CD4-positive, CD25-positive, alpha-beta regulatory T cell (primary cell): ENCODE measurements around the gene RAX2. TPM values are rescaled to one million over a fixed set of nuclear protein-coding genes. Genes with fewer than 3 reads are reported as not detected.
"Not testable (repeated sequence)": the region's sequence is repeated elsewhere in the genome, so short reads cannot be mapped to it uniquely, and the experiment has no call there.

ENCODE experiments used
- ATAC-seq, 2 donors: fragments of 150-1000 bp; cut with Tn5 transposase; one replicate each; pipeline ENCODE4 v1.10.0; 2021; ENCODE audit warnings: low read depth in 2 of 2, moderate number of reproducible peaks in 2 of 2, moderate library complexity in 1 of 2
- DNase-seq, 3 donors: peaks; one replicate each; pipeline versions ENCODE4 v3.0.0 to v3.0.0-alpha.2; 2012 to 2022; ENCODE audit warnings: mixed read lengths in 1 of 3
- H3K27ac ChIP-seq: one replicate; pipeline ENCODE4 v1.7.0; 2013; ENCODE audit warnings: mild to moderate bottlenecking, low read length; ENCODE audit not compliant: insufficient read depth, poor library complexity, severe bottlenecking
- H3K27me3 ChIP-seq: one replicate; pipeline ENCODE4 v1.7.0; 2013; ENCODE audit warnings: low read length; ENCODE audit not compliant: control insufficient read depth, insufficient read depth
- H3K36me3 ChIP-seq: one replicate; pipeline ENCODE4 v1.7.0; 2013; ENCODE audit warnings: mild to moderate bottlenecking, low read length, moderate library complexity; ENCODE audit not compliant: control insufficient read depth, insufficient read depth
- H3K4me1 ChIP-seq: 2 replicates; pipeline ENCODE4 v1.7.0; 2013; ENCODE audit warnings: mild to moderate bottlenecking, low read length; ENCODE audit not compliant: insufficient read depth, control insufficient read depth, poor library complexity, severe bottlenecking
- H3K4me3 ChIP-seq: one replicate; pipeline ENCODE4 v1.7.0; 2013; ENCODE audit warnings: low read depth, mild to moderate bottlenecking, low read length, moderate library complexity
- H3K9me3 ChIP-seq, 2 experiments: 1 replicate in 1 of 2; 2 replicates in 1 of 2; pipeline ENCODE4 v1.7.0; 2013; ENCODE audit warnings: low read length in 2 of 2, mild to moderate bottlenecking in 1 of 2, moderate library complexity in 1 of 2; ENCODE audit not compliant: control insufficient read depth in 2 of 2
- H3K27ac Mint-ChIP-seq, 3 donors: one replicate each; pipeline ENCODE4 v1.8.0; 2020 to 2022; ENCODE audit warnings: mild to moderate bottlenecking in 3 of 3, mixed read lengths in 3 of 3, moderate library complexity in 2 of 3
- H3K27me3 Mint-ChIP-seq: one replicate; pipeline ENCODE4 v1.8.0; 2022; ENCODE audit warnings: mild to moderate bottlenecking, mixed read lengths
- H3K36me3 Mint-ChIP-seq: one replicate; pipeline ENCODE4 v1.8.0; 2020; ENCODE audit warnings: mixed read lengths
- H3K4me1 Mint-ChIP-seq, 4 donors: one replicate each; pipeline ENCODE4 v1.8.0; 2020 to 2022; ENCODE audit warnings: mixed read lengths in 4 of 4, mild to moderate bottlenecking in 1 of 4
- H3K4me3 Mint-ChIP-seq, 4 donors: one replicate each; pipeline ENCODE4 v1.8.0; 2020 to 2022; ENCODE audit warnings: mild to moderate bottlenecking in 4 of 4, mixed read lengths in 4 of 4, moderate library complexity in 3 of 4
- H3K9me3 Mint-ChIP-seq, 7 donors: one replicate each; pipeline ENCODE4 v1.8.0; 2020 to 2022; ENCODE audit warnings: mixed read lengths in 7 of 7, mild to moderate bottlenecking in 3 of 7, moderate library complexity in 2 of 7
- polyA plus RNA-seq, 4 donors: library from polyadenylated mRNA; unstranded; fragments of 300-500 nt; fragmentation: Illumina TruSeq; gene quantifications; one replicate each; pipeline ENCODE4 v1.2.3, GENCODE V29; 2021
- total RNA-seq: library from RNA; stranded (reverse); gene quantifications from one replicate; pipeline ENCODE4 v1.2.3, GENCODE V29; 2022

Gene RAX2
- total and polyA plus RNA-seq, 5 donors from 2014 or later, result 0.08 to 0.09 TPM; not detected in 3

- peaks cover 9% of the 10 kb centered on the region for H3K4me1 ChIP-seq
- no peak overlapping the region for H3K27ac ChIP-seq
- H3K4me3 ChIP-seq, result no peak overlapping the region
- H3K36me3 ChIP-seq, result peaks cover 35% of the 10 kb centered on the region
- Mint-ChIP-seq H3K4me1 (peaks cover 0 to 18% (median 6%) of the 10 kb centered on the region in 4 donors), H3K36me3 (peaks cover 13% of the 10 kb centered on the region), H3K27ac (no peak overlapping the region), H3K27me3 (no peaks in the 10 kb centered on the region), H3K9me3 (no peaks in the 10 kb centered on the region), H3K4me3 (no peak overlapping the region)
- H3K9me3 ChIP-seq, result no peaks in the 10 kb centered on the region
- DNase-seq (no peak), ATAC-seq (peak in 1 of 2 donors; percentile 8)
- no peaks in the 10 kb centered on the region for H3K27me3 ChIP-seq
These were observed 3.8 kb downstream of the RAX2 start for GRCh38 chr19:3768015-3768747.

- DNase-seq, result no peak
- Mint-ChIP-seq H3K4me3 (no peak overlapping the region), H3K27ac (peak overlapping the region in 2 of 3 donors; percentile 62 to 84)
These were observed 5.0 kb downstream of the RAX2 start for GRCh38 chr19:3767050-3767449.

GRCh38 chr19:3766520-3766919 is 5.5 kb downstream of the RAX2 start:
- Histone ChIP-seq H3K36me3 (peaks cover 35% of the 10 kb centered on the region), H3K4me1 (peaks cover 18% of the 10 kb centered on the region), H3K27me3 (no peaks in the 10 kb centered on the region), H3K9me3 (no peaks in the 10 kb centered on the region), H3K4me3 (no peak overlapping the region), H3K27ac (no peak overlapping the region)
- Mint-ChIP-seq H3K4me3 (peak overlapping the region in 2 of 4 donors; percentile 57 to 78), H3K9me3 (peaks cover 0 to 2% (median 0%) of the 10 kb centered on the region in 7 donors), H3K36me3 (peaks cover 17% of the 10 kb centered on the region), H3K27ac (peak overlapping the region; percentile 36 to 84 (median 62)), H3K4me1 (peaks cover 4 to 33% (median 18%) of the 10 kb centered on the region in 4 donors), H3K27me3 (peaks cover 7% of the 10 kb centered on the region)
- ATAC-seq (no peak), DNase-seq (peak in 1 of 3 donors; percentile 50)

More at GRCh38 chr19:3767050-3767449, 5.0 kb downstream of the RAX2 start:
- H3K36me3 Mint-ChIP-seq, result peaks cover 17% of the 10 kb centered on the region
- Histone ChIP-seq H3K27me3 (no peaks in the 10 kb centered on the region), H3K9me3 (no peaks in the 10 kb centered on the region), H3K4me1 (peaks cover 13% of the 10 kb centered on the region), H3K4me3 (no peak overlapping the region), H3K27ac (no peak overlapping the region), H3K36me3 (peaks cover 35% of the 10 kb centered on the region)
- peaks cover 0 to 28% (median 13%) of the 10 kb centered on the region in 4 donors for H3K4me1 Mint-ChIP-seq
- H3K9me3 Mint-ChIP-seq, result peaks cover 0 to 2% (median 0%) of the 10 kb centered on the region in 7 donors
- peaks cover 7% of the 10 kb centered on the region for H3K27me3 Mint-ChIP-seq
- ATAC-seq, result no peak

GRCh38 chr19:3765757-3766156 is 6.3 kb downstream of the RAX2 start:
- Histone ChIP-seq H3K36me3 (peaks cover 35% of the 10 kb centered on the region), H3K4me1 (peaks cover 19% of the 10 kb centered on the region)
- H3K9me3 ChIP-seq, H3K9me3 Mint-ChIP-seq, ATAC-seq, H3K27ac ChIP-seq, DNase-seq, H3K27me3 Mint-ChIP-seq, H3K4me3 ChIP-seq, H3K27me3 ChIP-seq, H3K27ac Mint-ChIP-seq: not testable (repeated sequence)
- H3K36me3 Mint-ChIP-seq, result peaks cover 13% of the 10 kb centered on the region
- H3K4me3 Mint-ChIP-seq, result peak overlapping the region in 1 of 4 donors; percentile 10
- peaks cover 5 to 38% (median 22%) of the 10 kb centered on the region in 4 donors for H3K4me1 Mint-ChIP-seq

- Mint-ChIP-seq H3K4me1 (peaks cover 5 to 43% (median 22%) of the 10 kb centered on the region in 4 donors), H3K27ac (no peak overlapping the region), H3K9me3 (peaks cover 0 to 2% (median 0%) of the 10 kb centered on the region in 7 donors), H3K36me3 (peaks cover 13% of the 10 kb centered on the region), H3K4me3 (no peak overlapping the region), H3K27me3 (peaks cover 7% of the 10 kb centered on the region)
- Histone ChIP-seq H3K4me1 (peaks cover 25% of the 10 kb centered on the region), H3K9me3 (no peaks in the 10 kb centered on the region), H3K27ac (no peak overlapping the region), H3K4me3 (no peak overlapping the region), H3K27me3 (no peaks in the 10 kb centered on the region), H3K36me3 (peaks cover 35% of the 10 kb centered on the region)
- no peak for ATAC-seq
- DNase-seq, result no peak
These were observed 6.9 kb downstream of the RAX2 start for GRCh38 chr19:3765121-3765520.

GRCh38 chr19:3762501-3763459 is 9.2 kb downstream of the RAX2 start, which contains the start of gene MRPL54:
TSS of gene MRPL54 (plus strand) at chr19:3762682. CDS start at chr19:3762701, 19 bp downstream.
- Mint-ChIP-seq H3K4me3 (peak within 1 kb of the TSS; percentile 94 to 100 (median 98)), H3K4me1 (peaks cover 5 to 64% (median 25%) of the 10 kb centered on the region in 4 donors), H3K27me3 (peaks cover 7% of the 10 kb centered on the region), H3K36me3 (peaks cover 9% of the 10 kb centered on the region), H3K9me3 (peaks cover 0 to 2% (median 0%) of the 10 kb centered on the region in 7 donors), H3K27ac (peak within 1 kb of the TSS; percentile 100)
- no peaks in the 10 kb centered on the region for H3K27me3 ChIP-seq
- H3K36me3 ChIP-seq, result peaks cover 27% of the 10 kb centered on the region
- ATAC-seq, result peak; percentile 83 to 86
- H3K4me1 ChIP-seq, result peaks cover 35% of the 10 kb centered on the region
- H3K27ac ChIP-seq, result peak within 1 kb of the TSS; percentile 100
- DNase-seq, result peak; percentile 98 to 100 (median 99)
- no peaks in the 10 kb centered on the region for H3K9me3 ChIP-seq
- peak within 1 kb of the TSS; percentile 72 for H3K4me3 ChIP-seq

- Mint-ChIP-seq H3K27me3 (peaks cover 7% of the 10 kb centered on the region), H3K9me3 (peaks cover 0 to 2% (median 0%) of the 10 kb centered on the region in 7 donors), H3K27ac (peak overlapping the region; percentile 100), H3K4me3 (peak overlapping the region; percentile 94 to 100 (median 98)), H3K36me3 (peaks cover 9% of the 10 kb centered on the region), H3K4me1 (peaks cover 5 to 71% (median 27%) of the 10 kb centered on the region in 4 donors)
- Histone ChIP-seq H3K27ac (peak overlapping the region; percentile 100), H3K9me3 (no peaks in the 10 kb centered on the region), H3K4me1 (peaks cover 35% of the 10 kb centered on the region), H3K4me3 (peak overlapping the region; percentile 72), H3K27me3 (no peaks in the 10 kb centered on the region), H3K36me3 (peaks cover 27% of the 10 kb centered on the region)
- ATAC-seq (no peak), DNase-seq (no peak)
These were observed 9.9 kb downstream of the RAX2 start for GRCh38 chr19:3762130-3762473.
